ENCODE data around the gene NADK.
"Not testable (repeated sequence)": the region's sequence is repeated elsewhere in the genome, so short reads cannot be mapped to it uniquely, and the experiment has no call there.

The NADK gene

GRCh38 chr1:1746566-1746909, 31.7 kb downstream of the NADK start:
- not testable (repeated sequence) for DNase-seq (ENCODE audit: low read depth, low spot score)

- DNase-seq (ENCODE audit: low read depth, low spot score), result peak; percentile 46
Measured at GRCh38 chr1:1745651-1746565, 32.4 kb downstream of the NADK start.

DNA sequence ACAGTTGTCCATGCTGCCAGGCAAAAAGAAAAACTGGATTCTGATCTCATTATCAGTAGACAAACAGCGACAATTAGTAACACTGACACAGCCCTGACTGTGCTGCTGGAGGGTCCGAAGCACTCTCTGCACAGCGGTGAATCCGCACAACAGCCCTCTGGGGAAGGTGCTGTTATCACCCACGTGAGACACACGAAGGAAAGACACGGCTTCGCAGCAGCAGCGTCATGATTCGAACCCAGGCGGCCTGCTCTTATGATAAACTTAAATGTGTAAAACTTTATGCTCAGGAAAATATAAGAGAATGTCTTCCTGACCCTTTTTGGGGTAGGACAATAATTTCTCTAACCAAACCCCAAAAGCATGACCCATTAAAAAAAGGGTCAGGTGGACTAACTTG, 35.7 kb downstream of the NADK start:
- not testable (repeated sequence) for DNase-seq (ENCODE audit: low read depth, low spot score)

DNA sequence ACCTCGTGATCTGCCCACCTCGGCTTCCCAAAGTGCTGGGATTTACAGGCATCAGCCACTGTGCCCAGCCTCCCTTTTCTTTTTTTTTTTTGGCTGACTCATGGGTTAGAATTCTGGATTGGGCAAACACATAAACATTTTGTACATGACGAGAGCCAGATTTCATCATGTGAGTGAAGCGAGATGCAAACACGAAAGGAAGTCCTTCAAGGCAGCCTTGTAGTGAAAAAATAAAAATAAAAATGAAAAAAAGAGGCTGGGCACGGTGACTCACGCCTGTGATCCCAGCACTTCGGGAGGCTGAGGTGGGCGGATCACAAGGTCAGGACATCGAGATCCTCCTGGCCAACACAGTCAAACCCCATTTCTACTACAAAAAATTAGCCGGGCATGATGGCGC, 37.3 kb downstream of the NADK start:
- peak; percentile 63 for DNase-seq (ENCODE audit: low read depth, low spot score)

- not testable (repeated sequence) for DNase-seq (ENCODE audit: low read depth, low spot score)
Measured at GRCh38 chr1:1738799-1739337, 39.4 kb downstream of the NADK start.

DNA sequence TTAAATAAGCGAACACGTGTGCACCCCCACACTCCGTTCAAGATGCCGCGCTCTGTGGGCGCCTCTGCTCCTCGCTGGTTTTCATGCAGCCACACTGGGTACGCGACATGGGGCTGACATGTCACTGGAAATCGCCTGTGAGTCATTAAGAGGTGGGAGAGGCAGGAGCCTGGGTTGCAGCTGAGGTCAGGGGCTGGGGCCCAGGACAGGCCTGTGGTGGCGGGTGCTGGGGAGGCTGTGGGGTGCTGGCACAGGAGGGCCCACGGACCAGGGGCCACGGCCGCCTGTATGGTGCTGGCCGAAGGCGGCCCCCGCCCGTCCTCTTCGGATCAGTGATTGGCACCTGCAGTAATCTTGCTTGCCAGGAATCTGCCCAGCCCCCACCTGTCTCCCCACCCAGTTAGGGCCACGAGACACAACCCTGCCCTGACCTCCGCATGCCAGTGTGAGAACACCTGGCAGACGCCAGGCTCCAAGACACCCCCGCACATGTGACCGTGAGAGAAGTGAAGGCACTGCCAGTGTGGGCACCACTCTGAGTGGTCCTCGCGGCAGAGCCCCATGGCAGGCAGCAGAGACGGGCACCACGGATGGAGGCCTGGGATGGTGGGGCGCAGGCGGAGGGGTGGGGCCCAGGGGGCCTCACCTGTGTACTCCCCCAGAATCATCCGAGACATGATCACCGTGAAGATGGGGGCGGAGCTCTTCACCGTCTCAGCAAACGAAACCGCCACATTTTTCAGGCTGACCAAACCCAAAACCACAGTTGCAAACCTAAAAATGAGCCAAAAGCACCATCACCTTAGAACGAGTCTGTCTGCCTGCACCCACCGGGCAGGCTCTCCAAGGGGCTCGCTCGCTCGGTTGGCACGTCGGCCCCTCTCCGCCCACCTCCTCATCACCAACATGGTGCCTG, 40.3 kb downstream of the NADK start:
- DNase-seq (ENCODE audit: low read depth, low spot score), result not testable (repeated sequence)

- DNase-seq (ENCODE audit: low read depth, low spot score), result no peak
Measured at GRCh38 chr1:1732381-1732780, 45.9 kb downstream of the NADK start.

DNA sequence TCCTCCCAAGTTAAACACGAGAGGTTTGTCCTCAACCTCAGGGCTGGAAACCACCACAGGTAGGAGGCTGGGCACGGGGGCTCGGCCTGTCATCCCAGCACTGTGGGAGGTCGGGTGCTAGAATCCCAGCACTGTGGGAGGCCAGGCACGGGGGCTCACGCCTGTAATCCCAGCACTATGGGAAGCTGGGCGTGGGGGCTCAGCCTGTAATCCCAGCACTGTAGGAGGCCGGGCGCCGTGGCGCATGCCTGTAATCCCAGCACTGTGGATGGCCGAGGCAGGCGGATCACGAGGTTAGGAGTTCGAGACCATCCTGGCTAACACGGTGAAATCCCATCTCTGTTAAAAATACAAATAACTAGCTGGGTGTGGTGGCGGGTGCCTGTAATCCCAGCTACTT, 47.4 kb downstream of the NADK start:
- DNase-seq (ENCODE audit: low read depth, low spot score), result no peak

DNA sequence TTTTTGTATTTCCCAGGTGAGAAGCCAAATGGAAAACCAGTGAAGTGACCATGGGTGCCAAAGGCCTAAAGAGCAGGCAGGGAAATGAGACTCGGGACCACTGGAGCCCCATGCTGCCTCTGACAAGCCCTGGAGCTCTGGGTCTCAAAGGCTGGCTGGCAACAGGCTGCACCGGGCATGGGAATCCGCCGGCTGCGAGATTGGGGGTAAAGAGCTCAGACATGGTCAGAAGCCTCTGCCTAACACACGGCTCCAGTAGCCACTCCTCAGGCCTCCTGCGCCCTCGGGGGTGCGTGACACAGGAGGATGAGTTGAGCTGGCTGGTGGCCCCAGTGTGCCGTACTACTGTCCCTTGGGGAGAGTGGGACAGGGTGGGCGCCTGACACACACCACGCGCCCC, 48.0 kb downstream of the NADK start:
- DNase-seq (ENCODE audit: low read depth, low spot score), result not testable (repeated sequence)

DNA sequence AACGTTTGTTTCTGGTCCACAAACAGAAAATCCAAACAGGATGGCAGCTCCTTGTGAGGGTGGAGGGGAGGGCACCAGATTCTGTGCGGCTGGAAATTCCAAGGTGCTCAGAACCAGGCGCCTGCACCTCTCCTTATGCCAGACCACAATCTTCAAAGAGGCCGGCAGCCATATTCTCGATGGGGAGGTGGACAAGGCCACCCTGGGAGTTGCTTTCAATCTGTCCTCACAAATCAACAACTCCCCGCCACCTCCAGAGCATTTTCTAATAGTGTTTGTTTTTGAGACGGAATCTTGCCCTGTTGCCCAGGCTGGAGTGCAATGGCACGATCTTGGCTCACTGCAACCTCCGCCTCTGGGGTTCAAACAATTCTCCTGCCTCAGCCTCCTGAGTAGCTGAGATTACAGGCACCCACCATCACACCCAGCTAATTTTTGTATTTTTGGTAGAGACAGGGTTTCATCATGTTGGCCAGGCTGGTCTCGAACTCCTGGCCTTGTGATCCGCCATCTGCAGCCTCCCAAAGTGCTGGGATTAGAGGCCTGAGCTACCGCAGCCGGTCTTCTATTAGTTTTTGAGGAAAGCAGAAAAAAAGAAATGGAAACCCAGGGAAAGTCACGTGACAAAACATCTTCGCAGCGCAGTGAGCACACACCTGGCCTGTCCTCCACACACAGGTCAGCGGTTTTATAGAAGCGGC, 49.0 kb downstream of the NADK start:
- not testable (repeated sequence) for DNase-seq (ENCODE audit: low read depth, low spot score)

DNA sequence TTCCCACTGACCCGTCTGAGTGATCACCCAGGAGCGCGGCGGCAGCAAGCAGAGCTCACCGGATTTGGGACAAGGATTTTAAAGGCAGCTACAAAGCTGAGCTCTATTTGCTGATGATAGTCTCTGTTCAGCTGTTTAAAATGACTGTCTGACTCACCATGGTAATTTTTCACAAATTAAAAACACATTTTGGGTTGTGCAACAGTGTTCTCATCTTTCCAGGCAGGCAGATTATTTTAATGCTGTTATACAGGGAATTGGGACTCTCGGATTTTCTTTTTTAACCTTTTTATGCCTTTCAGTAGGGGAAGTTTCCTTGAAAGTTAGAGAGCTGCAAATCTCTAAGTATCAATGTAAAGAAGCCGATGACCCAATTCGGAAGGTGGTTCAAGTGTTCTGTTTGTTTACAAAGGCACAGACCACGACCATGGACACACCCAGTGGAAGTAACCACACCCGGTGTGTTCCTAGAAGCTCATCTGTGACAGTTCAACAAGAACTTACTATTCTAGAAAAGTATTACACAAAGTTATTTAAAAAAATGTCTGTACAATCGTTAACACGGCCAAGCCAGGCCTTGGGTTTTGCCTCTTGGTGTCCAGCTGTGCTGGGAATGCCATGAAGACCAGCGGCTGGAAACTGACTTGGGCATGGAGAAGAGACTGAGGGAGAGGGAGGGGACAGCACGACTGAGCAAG, 49.8 kb downstream of the NADK start:
- DNase-seq (ENCODE audit: low read depth, low spot score), result peak; percentile 18

DNA sequence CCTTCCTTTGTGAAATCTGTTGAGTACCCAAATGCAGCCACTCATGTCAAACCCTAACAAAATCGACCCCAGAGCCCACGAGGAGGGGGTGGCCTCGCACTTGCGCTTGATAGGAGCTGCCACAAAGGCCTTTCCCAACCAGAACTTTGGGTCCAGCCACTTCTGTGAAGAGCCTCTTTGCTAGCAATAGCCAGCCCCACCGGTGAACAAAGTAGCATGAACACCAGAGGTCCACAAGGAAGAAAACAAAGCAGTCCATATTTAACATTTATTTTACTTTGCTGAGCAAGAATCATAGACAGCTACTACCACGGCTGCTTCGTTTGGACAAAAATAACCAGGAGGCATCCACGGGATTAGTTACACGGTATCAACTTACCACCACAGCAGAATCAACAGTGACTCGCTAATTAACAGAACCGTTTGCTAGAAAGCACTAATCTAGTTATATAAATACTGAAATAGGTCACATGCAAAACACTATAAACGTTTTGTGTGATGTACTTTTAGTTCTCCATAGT, 51.1 kb downstream of the NADK start:
- not testable (repeated sequence) for DNase-seq (ENCODE audit: low read depth, low spot score)

GRCh38 chr1:1726088-1726487, 52.2 kb downstream of the NADK start:
- not testable (repeated sequence) for DNase-seq (ENCODE audit: low read depth, low spot score)

DNA sequence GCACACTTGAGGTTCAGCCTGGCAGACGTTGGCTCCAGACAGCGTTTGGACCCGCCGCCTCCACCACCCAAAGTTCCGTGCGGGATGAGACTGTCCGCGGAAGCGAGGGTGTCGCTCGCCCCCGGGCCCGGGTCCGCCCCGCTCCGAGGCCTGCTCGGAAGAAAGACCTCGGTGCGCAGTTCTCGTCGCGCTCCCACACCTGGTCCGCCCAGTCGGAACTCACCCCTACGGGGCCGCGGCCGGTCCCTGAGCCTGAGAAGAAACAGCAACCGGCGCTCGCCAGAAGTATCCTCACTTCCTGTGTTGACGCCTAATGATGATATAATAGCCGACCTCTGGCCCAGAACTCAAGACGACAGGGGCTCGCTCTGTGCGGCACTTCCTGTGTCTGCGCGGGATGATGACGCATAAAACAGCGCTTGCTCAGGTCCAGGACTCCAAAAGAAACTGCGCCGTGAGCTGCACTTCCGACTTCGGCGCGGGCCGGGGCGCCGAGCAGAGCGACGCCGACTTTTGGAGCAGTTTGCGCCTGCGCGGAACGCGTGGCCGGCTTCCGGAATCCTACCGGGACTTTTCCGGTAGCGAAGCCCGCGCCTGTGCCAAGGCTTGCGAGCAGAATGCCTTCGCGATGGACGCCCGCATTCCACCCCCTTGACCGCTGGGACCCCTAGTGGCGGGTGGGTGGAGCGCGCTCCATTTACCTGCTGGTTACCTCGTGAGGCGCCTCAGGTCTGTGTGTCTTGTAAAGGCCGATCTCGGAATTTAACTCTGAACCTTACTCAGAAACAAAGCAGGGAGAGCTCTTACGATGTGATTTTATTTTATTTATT, 54.0 kb downstream of the NADK start, which contains the start of gene CDK11A:
TSS of gene CDK11A (minus strand) at position 323 of the 830 bp plus-strand sequence. CDS start 1,539 bp downstream, outside the sequence.
- peak; percentile 99 for DNase-seq (ENCODE audit: low read depth, low spot score)

DNA sequence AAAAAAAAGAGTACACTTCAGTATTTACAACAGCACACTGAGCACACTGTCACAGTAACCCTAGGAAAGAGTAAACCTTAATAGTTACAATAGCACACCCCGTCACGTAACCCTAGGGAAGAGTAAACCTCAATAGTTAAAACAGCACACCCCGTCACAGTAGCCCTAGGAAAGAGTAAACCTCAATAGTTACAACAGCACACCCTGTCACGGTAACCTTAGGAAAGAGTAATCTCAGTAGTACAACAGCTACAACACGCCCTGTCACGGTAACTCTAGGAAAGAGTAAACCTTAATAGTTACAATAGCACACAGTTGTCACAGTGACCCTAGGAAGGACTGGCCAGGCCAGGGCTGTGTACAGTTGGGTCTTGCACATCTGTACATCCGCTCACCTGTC, 57.1 kb downstream of the NADK start:
- no peak for DNase-seq (ENCODE audit: low read depth, low spot score)

- not testable (repeated sequence) for DNase-seq (ENCODE audit: low read depth, low spot score)
Measured at GRCh38 chr1:1715109-1715883, 63.0 kb downstream of the NADK start.

- not testable (repeated sequence) for DNase-seq (ENCODE audit: low read depth, low spot score)
Measured at GRCh38 chr1:1707897-1708296, 70.4 kb downstream of the NADK start.

- DNase-seq (ENCODE audit: low read depth, low spot score), result not testable (repeated sequence)
Measured at GRCh38 chr1:1707241-1707640, 71.0 kb downstream of the NADK start.

DNA sequence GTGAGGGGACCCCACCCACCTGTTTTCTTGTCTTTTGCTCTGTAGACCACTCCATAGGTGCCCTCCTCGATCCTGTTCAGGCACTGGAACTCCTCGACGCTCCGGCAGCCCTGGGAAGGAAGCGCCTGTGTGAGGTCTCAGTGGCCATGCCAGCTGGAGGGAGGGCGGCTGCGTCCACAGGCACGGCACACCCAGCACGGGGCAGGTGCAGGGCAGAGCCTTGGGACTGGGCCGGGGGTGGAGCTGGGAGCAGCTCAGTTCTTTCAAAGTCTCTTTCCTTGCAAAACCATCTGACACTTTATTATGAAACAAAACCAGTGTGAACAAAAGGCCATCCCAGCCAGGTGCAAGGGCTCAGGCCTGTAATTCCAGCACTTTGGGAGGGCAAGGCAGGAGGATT, 72.6 kb downstream of the NADK start:
- DNase-seq (ENCODE audit: low read depth, low spot score), result not testable (repeated sequence)

Measured in brain pericyte (primary cell).